Activated T-cell treated with anti-CD3 and anti-CD28 coated beads, Interleukin-2, amount 50 U/mL, for 24 hours (primary cell): ENCODE measurements around the gene ING2.
"Not testable (repeated sequence)": the region's sequence is repeated elsewhere in the genome, so short reads cannot be mapped to it uniquely, and the experiment has no call there.

Source experiments
- DNase-seq: peaks from one replicate; pipeline ENCODE4 v3.0.0-alpha.2; 2020
- H3K27ac Mint-ChIP-seq: 2 replicates; pipeline ENCODE4 v1.8.0; 2020; ENCODE audit warnings: mild to moderate bottlenecking, mixed read lengths
- H3K27me3 Mint-ChIP-seq: 2 replicates; pipeline ENCODE4 v1.8.0; 2020; ENCODE audit warnings: mixed read lengths
- H3K36me3 Mint-ChIP-seq: 2 replicates; pipeline ENCODE4 v1.8.0; 2020; ENCODE audit warnings: low read depth, mixed read lengths
- H3K4me1 Mint-ChIP-seq: 2 replicates; pipeline ENCODE4 v1.8.0; 2020; ENCODE audit warnings: low read depth, mixed read lengths
- H3K4me3 Mint-ChIP-seq: 2 replicates; pipeline ENCODE4 v1.8.0; 2020; ENCODE audit warnings: mild to moderate bottlenecking, moderate library complexity, mixed read lengths
- H3K9me3 Mint-ChIP-seq: 2 replicates; pipeline ENCODE4 v1.8.0; 2020; ENCODE audit warnings: mixed read lengths

Gene ING2

DNA sequence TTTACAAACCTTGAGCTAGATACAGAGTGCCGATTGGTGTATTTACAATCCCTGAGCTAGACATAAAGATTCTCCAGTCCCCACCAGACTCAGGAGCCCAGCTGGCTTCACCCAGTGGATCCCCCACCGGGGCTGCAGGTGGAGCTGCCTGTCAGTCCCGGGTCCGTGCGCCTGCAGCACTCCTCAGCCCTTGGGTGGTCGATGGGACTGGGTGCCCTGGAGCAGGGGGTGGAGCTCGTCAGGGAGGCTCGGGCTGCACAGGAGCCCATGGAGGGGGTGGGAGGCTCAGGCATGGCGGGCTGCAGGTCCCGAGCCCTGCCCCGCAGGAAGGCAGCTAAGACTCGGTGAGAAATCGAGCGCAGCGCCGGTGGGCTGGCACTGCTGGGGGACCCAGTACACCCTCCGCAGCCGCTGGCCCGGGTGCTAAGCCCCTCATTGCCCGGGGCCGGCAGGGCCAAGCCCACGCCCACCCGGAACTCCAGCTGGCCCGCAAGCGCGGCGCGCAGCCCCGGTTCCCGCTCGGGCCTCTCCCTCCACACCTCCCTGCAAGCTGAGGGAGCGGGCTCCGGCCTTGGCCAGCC is 22.3 kb upstream of the ING2 start:
- H3K4me1 Mint-ChIP-seq, H3K36me3 Mint-ChIP-seq, H3K9me3 Mint-ChIP-seq, H3K27ac Mint-ChIP-seq, DNase-seq, H3K27me3 Mint-ChIP-seq, H3K4me3 Mint-ChIP-seq: not testable (repeated sequence)

DNA sequence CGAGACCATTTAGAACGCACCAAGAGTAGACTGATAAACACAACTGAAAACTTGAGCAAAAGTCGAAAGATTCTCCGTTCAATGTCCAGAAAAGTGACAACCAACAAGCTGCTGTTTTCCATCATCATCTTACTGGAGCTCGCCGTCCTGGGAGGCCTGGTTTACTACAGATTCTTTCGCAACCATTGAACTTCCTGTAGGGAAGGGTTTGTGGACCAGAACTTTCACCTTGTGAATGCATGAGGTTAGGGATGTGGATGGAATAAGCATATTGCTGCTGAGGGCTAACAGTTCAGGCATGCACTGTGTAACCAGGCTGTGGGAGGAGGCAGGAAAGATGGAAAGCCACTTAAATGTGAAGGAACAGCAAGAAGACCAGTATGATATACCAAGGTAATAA is 20.9 kb upstream of the ING2 start:
- H3K4me3 Mint-ChIP-seq = no peak overlapping the region
- no peaks in the 10 kb centered on the region for H3K27me3 Mint-ChIP-seq
- no peaks in the 10 kb centered on the region for H3K36me3 Mint-ChIP-seq
- DNase-seq = no peak
- no peaks in the 10 kb centered on the region for H3K9me3 Mint-ChIP-seq
- H3K4me1 Mint-ChIP-seq = no peaks in the 10 kb centered on the region
- no peak overlapping the region for H3K27ac Mint-ChIP-seq

DNA sequence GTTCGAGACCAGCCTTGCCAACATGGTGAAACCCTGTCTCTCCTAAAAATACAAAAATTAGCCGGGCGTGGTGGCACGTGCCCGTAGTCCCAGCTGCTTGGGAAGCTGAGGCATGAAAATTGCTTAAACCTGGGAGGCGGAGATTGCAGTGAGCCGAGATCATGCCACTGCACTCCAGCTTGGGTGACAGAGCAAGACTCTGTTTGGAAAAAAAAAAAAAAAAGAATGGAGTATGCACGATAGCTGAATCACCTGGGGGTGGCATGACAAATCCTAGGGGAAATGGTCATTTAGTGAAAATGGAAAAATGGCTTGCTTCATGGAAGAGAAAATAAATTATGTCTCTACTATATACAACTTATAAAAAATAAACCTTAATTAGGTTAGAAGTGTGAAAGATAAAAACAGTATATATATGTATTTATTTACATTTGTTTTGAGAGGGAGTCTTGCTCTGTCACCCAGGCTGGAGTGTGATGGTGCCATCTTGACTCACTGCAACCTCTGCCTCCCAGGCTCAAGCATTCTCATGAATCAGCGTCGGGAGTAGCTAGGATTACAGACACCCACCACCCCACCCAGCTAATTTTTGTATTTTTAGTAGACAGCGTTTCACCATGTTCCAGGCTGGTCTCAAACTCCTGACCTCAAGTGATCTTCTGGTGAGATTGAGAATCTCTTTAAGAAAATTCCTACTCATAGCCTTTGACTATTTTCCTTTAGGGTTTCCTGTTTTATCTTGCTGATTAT is 19.3 kb upstream of the ING2 start:
- Mint-ChIP-seq H3K27ac (no peak overlapping the region), H3K27me3 (no peaks in the 10 kb centered on the region), H3K9me3 (no peaks in the 10 kb centered on the region), H3K4me3 (no peak overlapping the region), H3K36me3 (no peaks in the 10 kb centered on the region), H3K4me1 (no peaks in the 10 kb centered on the region)
- no peak for DNase-seq

DNA sequence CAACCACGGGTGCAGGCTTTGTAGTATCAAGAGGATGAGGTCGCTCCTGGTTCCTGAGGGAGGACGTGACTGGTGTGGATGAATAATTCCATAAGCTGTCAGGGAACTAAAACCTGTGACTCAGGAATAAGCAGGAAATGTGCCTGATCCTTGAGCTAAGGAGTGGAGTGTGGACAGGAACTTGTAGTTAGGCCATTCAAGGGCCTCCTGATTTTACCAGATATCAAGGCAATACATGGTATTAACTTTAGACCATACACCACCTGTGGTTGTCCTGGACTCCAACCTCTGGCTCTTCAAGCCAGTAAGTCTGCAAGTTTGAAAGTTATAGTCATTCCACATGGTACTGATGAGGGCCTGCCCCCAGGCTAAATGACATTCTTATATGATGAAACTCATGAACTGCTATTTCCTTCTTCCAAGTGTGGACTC is 12.1 kb upstream of the ING2 start:
- Mint-ChIP-seq H3K4me1 (no peaks in the 10 kb centered on the region), H3K9me3 (peaks cover 4% of the 10 kb centered on the region), H3K27ac (no peak overlapping the region), H3K27me3 (no peaks in the 10 kb centered on the region), H3K4me3 (no peak overlapping the region), H3K36me3 (peaks cover 34% of the 10 kb centered on the region)
- DNase-seq = no peak

DNA sequence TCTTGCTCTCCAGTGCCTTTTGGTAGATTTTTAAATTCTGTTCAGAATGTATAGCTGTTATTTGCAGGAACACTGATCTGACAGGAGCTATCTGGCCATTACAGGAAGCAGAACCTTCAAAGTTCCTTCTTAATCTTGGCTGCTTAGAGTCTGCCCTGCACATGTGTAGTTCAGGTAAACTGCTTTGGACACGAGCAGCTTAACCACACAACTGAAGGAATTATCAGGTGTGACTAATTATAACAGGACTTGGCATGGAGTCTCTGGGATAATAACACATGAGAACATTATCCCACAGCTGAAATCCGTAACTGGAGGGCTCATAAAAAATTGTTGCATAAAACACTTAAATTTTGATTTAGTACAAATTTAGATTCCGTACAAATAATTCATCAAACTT is 11.6 kb upstream of the ING2 start:
- Mint-ChIP-seq H3K4me1 (no peaks in the 10 kb centered on the region), H3K4me3 (no peak overlapping the region), H3K27ac (no peak overlapping the region), H3K9me3 (peaks cover 4% of the 10 kb centered on the region), H3K36me3 (peaks cover 34% of the 10 kb centered on the region), H3K27me3 (no peaks in the 10 kb centered on the region)
- no peak for DNase-seq

DNA sequence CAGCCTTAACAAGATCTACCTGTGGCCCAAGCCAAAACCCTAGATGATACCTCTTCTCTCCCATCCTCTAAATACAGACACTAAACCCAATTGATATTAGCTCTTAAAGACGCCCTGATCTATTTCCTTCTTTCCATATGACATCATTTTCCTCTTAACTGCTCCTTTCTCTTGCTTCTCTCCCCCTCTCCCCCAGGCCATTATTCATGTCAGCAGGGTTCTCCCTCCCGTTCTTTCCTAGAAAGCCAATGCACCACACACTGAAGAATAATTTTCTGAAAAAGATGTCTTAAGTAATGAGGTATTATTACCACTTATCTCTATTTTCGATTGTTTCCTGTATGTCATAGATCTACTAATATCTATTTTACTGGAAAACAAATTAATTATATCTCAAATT is 9.7 kb upstream of the ING2 start:
- H3K36me3 Mint-ChIP-seq = peaks cover 34% of the 10 kb centered on the region
- DNase-seq = no peak
- H3K4me1 Mint-ChIP-seq = peaks cover 7% of the 10 kb centered on the region
- H3K4me3 Mint-ChIP-seq = no peak overlapping the region
- H3K27ac Mint-ChIP-seq = no peak overlapping the region
- no peaks in the 10 kb centered on the region for H3K27me3 Mint-ChIP-seq
- H3K9me3 Mint-ChIP-seq = peaks cover 4% of the 10 kb centered on the region

DNA sequence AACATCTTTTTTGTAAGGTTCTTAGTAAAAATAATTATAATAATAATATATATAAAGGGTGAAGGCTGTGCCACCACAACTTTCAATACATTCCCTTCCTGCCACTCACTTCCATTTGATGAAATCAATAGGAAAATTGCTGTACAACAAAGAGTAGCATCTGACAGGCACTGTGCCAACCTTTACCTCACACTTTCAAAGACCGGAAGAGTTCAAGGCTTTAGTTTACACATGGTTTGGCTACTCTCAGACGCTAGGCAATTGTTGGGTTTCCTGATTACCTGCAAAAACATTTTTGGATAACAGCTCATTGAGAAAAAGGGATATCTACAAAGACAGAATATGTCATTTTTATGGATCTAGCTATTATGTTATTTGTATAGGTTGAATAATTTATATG is 5.5 kb upstream of the ING2 start:
- no peak for DNase-seq
- H3K4me1 Mint-ChIP-seq = peaks cover 26% of the 10 kb centered on the region
- no peak overlapping the region for H3K27ac Mint-ChIP-seq
- peaks cover 16% of the 10 kb centered on the region for H3K36me3 Mint-ChIP-seq
- H3K27me3 Mint-ChIP-seq = no peaks in the 10 kb centered on the region
- no peaks in the 10 kb centered on the region for H3K9me3 Mint-ChIP-seq
- H3K4me3 Mint-ChIP-seq = no peak overlapping the region

DNA sequence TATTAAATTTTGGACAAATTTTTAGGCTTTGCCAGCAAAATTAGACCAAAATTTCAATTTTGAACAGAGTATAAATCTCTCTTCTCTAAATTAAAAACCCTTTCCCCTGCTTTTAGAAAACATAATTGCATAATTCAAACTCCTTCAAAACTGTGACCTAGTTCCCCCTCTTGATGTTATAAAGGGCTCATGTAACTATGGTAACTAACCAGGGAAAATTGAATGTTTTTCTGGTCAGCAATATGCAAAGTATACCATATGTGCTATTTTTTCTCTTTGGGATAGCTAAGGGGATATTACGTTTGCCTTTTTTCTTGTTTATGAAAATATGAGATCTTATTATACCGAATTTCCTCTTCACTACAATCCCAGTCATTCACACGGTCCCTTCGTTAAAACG is 5.1 kb upstream of the ING2 start:
- no peaks in the 10 kb centered on the region for H3K9me3 Mint-ChIP-seq
- no peak overlapping the region for H3K4me3 Mint-ChIP-seq

DNA sequence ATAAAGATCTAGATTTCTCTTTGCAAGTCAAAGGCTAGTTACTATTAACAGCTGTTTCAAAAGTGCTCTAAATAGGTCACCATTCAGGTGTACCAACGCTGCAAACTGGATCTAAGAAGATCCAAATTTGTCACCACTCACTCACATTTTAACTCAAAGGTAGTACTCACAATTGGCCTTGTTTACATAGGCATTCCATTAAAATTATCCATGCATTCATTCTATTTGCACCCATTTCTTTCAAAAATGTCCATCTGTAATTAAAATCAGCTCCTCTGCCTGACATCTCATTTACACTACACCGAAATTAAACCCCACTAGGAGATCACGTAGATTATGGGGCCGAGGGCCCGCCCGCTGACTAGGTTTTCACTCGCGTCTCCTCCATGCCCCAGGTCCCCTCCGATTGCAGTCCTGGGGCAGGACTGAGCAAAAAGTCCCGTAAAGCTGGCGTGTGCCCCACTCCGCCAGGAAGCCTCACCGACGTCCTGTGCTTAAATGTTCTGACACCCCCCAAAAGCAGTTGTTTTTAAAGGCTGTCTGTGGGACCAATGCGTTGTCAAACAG is 1.3 kb upstream of the ING2 start:
- peak overlapping the region; percentile 89 for H3K27ac Mint-ChIP-seq
- H3K9me3 Mint-ChIP-seq = no peaks in the 10 kb centered on the region
- peaks cover 8% of the 10 kb centered on the region for H3K36me3 Mint-ChIP-seq
- H3K4me3 Mint-ChIP-seq = peak overlapping the region; percentile 82
- no peak for DNase-seq
- H3K27me3 Mint-ChIP-seq = no peaks in the 10 kb centered on the region
- peaks cover 42% of the 10 kb centered on the region for H3K4me1 Mint-ChIP-seq

More for the DNA sequence above, 5.1 kb upstream of the ING2 start:
- Mint-ChIP-seq H3K4me1 (peaks cover 26% of the 10 kb centered on the region), H3K27me3 (no peaks in the 10 kb centered on the region), H3K36me3 (peaks cover 14% of the 10 kb centered on the region), H3K27ac (no peak overlapping the region)
- no peak for DNase-seq

DNA sequence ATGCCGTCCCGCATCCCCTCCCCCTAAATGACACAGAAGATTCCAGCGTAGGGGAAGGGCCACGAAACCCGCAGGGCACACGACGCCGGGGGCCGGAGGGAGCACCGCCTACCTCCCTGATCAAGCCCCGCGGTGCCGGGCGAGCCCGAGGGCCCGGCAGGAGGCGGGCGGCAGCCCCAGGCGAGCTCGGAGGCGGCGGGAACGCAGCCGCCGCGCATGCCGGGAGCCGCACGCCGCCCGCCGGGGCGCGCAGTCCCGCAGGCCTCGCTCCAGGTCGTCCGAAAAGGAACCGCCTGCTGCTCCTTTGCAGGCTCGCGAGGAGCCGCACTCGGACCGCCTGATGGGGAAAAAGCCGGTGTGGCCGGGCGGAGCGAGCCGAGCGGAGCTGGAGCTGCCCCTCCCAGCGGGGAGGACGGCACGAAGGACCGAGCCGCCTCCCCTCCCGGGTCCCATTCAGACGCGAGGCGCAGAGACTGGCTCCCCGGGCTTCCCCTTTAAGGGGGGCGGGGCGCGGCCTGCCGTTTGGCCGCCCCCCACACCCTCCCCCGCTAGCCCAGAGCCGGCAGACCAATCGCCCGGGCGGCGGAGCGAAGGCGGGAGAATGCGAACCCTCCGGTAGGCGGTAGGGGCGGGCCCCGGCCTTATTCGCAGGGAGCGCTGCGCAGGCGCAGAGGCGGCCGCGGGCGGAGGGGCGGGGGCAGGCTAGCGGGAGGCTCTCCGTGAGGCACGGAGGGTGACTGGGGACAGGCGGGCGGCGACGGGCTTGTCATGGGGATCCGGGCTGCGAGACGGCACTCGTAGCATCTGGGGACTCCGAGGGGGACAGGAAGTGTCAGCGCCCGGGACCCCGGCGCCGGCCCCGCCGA is 561 bp upstream of the ING2 start:
- no peaks in the 10 kb centered on the region for H3K9me3 Mint-ChIP-seq
- peak overlapping the region; percentile 94 for H3K4me3 Mint-ChIP-seq
- H3K4me1 Mint-ChIP-seq = peaks cover 46% of the 10 kb centered on the region
- H3K27me3 Mint-ChIP-seq = no peaks in the 10 kb centered on the region
- peak overlapping the region; percentile 95 for H3K27ac Mint-ChIP-seq
- peaks cover 8% of the 10 kb centered on the region for H3K36me3 Mint-ChIP-seq
- DNase-seq = peak; percentile 100

DNA sequence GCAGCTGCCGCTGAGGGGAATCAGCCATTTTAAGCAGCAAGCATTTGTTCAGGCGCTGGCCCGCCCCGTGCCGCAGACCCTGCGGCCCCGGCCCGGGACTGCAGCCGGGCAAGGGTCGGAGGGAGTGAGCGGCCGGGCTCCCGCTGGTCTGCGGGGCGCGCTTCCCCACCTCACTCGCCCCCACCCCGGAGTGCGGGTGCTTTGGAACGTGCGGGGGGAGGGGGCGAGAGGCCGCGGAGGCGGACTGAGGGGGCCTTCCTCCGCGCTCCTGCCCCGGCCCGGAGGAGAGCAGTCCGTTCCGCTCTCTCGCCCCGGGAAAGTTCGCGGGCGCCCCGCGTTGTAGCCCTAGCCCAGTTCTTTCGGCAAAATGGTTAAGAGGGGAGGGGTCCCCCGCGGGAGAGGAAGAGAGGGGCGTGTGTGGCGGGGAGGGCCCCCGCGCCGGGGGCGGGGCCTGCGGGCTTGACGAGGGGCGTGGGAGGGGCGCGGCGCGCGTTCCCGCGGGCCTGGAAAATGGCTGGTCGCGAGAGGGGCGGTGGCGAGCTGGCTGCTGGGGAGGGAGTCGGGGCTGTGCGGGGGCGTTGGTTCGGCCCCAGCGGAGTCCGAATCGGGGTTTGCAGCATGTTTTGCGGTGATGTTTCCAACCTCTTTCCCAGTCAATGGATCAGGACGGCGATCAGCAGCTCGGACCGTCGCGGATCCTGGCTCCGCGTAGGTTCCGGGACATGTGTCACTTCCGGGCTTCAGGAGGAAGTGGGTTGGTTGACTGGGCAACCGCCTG is 942 bp downstream of the ING2 start:
- Mint-ChIP-seq H3K9me3 (no peaks in the 10 kb centered on the region), H3K4me3 (peak overlapping the region; percentile 94), H3K27ac (peak overlapping the region; percentile 99), H3K27me3 (no peaks in the 10 kb centered on the region), H3K4me1 (peaks cover 46% of the 10 kb centered on the region), H3K36me3 (peaks cover 17% of the 10 kb centered on the region)
- peak; percentile 94 for DNase-seq

DNA sequence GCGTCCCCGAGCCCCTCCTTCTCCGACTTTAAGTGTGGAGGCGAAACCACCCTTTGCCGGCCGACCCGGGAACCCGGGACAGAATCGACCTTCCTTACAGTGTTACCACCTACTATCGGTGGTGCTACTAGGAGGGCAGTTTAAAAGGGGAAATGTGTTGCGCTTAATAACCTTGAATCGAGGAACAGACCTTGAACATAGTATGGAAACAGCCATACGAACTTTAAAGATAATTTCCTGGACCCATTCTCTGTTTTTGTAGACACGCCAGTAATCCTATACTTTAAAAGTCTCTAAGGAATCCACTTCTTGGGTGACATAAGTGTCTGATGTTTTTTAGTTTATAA is 1.5 kb downstream of the ING2 start:
- Mint-ChIP-seq H3K36me3 (peaks cover 23% of the 10 kb centered on the region), H3K4me1 (peaks cover 46% of the 10 kb centered on the region), H3K27me3 (no peaks in the 10 kb centered on the region), H3K4me3 (peak overlapping the region; percentile 94), H3K27ac (peak overlapping the region; percentile 99), H3K9me3 (no peaks in the 10 kb centered on the region)
- no peak for DNase-seq

DNA sequence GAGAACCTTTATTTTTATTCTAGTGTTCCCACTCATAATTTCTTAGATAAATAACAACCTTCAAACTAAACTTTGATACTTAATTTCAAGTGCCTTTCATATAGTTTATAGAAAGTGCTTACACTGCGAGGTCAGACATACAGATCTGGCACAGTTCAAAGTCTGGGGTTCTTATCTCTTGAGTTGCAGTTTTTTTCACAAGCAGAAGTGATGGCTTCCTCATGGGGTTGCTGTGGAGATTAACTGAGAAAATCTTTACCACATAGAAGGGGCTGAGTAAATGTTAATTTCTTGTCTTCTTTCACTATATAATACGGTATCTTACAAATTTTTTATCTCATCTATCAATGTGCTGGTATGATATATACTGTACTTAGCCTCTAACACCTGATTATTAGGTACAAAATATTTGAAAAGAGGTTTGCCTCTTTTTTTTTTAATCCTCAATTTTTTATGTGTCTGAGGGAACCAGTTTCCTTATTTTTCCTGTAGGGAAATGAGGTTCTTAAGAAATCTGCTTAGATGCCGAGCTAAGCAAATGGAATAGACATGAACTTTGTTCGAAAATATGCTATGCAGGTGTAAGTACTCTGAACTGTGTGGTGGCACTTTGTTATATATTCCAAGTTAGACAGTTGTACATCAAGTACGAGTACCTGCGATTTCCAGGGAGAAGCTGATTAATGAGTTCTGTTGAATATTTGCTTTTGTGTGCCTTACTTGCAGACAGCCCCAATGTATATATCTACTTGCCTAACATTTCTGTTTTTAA is 3.3 kb downstream of the ING2 start:
- Mint-ChIP-seq H3K4me3 (no peak overlapping the region), H3K4me1 (peaks cover 33% of the 10 kb centered on the region), H3K27ac (peak overlapping the region; percentile 11), H3K9me3 (no peaks in the 10 kb centered on the region), H3K27me3 (no peaks in the 10 kb centered on the region), H3K36me3 (peaks cover 40% of the 10 kb centered on the region)
- DNase-seq = no peak
